ENCODE measurements around the gene SIK3. TPM values are rescaled to one million over a fixed set of nuclear protein-coding genes. Genes with fewer than 3 reads are reported as not detected.

SIK3 gene
- total RNA-seq, 1 experiment from 2014 or later, result 34.4 TPM

DNA sequence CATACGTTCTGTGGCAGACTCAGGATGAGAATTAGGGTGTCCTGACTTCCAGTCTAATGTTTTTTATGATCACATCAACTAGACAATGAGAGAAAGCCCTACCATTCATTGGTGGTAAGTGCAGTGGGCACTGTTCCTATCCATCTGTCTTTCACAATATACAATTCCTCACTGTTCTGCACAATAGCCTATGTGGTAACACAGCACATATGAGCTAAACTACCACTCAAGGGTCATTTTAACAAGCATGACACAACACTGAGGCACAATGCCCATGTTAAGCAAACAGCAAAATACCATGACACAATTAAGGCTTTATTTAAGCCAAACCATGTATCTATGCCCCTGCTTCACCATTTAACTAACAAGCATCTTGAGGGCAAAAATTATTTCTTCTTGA, 52.3 kb downstream of the SIK3 start (continued):
- TF ChIP-seq, protein P1, sequence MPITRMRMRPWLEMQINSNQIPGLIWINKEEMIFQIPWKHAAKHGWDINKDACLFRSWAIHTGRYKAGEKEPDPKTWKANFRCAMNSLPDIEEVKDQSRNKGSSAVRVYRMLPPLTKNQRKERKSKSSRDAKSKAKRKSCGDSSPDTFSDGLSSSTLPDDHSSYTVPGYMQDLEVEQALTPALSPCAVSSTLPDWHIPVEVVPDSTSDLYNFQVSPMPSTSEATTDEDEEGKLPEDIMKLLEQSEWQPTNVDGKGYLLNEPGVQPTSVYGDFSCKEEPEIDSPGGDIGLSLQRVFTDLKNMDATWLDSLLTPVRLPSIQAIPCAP (CRISPR knock-in tag; IDR thresholded peaks at IDR 0.05), result no peak
- TF ChIP-seq KAT7 (CRISPR knock-in tag; IDR thresholded peaks at IDR 0.05; ENCODE audit: borderline replicate concordance) (no peak), EMX1 (CRISPR knock-in tag; IDR thresholded peaks at IDR 0.05) (no peak), ZNF423 (CRISPR knock-in tag; IDR thresholded peaks at IDR 0.05) (no peak), ZNF232 (CRISPR knock-in tag; IDR thresholded peaks at IDR 0.05) (no peak), PRRX2 (CRISPR knock-in tag; IDR thresholded peaks at IDR 0.05) (no peak), RORB (CRISPR knock-in tag; IDR thresholded peaks at IDR 0.05) (no peak), NR3C1 (CRISPR knock-in tag; conservative IDR thresholded peaks at IDR 0.05; ENCODE audit: low read depth) (no peak), GABPB1 (CRISPR knock-in tag; IDR thresholded peaks at IDR 0.05) (no peak), MYBL2 (CRISPR knock-in tag; IDR thresholded peaks at IDR 0.05) (no peak)
- TF ChIP-seq, protein P2, sequence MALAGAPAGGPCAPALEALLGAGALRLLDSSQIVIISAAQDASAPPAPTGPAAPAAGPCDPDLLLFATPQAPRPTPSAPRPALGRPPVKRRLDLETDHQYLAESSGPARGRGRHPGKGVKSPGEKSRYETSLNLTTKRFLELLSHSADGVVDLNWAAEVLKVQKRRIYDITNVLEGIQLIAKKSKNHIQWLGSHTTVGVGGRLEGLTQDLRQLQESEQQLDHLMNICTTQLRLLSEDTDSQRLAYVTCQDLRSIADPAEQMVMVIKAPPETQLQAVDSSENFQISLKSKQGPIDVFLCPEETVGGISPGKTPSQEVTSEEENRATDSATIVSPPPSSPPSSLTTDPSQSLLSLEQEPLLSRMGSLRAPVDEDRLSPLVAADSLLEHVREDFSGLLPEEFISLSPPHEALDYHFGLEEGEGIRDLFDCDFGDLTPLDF (CRISPR knock-in tag; IDR thresholded peaks at IDR 0.05), result no peak
- TF ChIP-seq, protein P3, sequence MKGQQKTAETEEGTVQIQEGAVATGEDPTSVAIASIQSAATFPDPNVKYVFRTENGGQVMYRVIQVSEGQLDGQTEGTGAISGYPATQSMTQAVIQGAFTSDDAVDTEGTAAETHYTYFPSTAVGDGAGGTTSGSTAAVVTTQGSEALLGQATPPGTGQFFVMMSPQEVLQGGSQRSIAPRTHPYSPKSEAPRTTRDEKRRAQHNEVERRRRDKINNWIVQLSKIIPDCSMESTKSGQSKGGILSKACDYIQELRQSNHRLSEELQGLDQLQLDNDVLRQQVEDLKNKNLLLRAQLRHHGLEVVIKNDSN (CRISPR knock-in tag; IDR thresholded peaks at IDR 0.05), result no peak
- TF ChIP-seq, protein P4, sequence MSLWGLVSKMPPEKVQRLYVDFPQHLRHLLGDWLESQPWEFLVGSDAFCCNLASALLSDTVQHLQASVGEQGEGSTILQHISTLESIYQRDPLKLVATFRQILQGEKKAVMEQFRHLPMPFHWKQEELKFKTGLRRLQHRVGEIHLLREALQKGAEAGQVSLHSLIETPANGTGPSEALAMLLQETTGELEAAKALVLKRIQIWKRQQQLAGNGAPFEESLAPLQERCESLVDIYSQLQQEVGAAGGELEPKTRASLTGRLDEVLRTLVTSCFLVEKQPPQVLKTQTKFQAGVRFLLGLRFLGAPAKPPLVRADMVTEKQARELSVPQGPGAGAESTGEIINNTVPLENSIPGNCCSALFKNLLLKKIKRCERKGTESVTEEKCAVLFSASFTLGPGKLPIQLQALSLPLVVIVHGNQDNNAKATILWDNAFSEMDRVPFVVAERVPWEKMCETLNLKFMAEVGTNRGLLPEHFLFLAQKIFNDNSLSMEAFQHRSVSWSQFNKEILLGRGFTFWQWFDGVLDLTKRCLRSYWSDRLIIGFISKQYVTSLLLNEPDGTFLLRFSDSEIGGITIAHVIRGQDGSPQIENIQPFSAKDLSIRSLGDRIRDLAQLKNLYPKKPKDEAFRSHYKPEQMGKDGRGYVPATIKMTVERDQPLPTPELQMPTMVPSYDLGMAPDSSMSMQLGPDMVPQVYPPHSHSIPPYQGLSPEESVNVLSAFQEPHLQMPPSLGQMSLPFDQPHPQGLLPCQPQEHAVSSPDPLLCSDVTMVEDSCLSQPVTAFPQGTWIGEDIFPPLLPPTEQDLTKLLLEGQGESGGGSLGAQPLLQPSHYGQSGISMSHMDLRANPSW (CRISPR knock-in tag; conservative IDR thresholded peaks at IDR 0.05; ENCODE audit: low read depth), result no peak
- TF ChIP-seq, protein P5, sequence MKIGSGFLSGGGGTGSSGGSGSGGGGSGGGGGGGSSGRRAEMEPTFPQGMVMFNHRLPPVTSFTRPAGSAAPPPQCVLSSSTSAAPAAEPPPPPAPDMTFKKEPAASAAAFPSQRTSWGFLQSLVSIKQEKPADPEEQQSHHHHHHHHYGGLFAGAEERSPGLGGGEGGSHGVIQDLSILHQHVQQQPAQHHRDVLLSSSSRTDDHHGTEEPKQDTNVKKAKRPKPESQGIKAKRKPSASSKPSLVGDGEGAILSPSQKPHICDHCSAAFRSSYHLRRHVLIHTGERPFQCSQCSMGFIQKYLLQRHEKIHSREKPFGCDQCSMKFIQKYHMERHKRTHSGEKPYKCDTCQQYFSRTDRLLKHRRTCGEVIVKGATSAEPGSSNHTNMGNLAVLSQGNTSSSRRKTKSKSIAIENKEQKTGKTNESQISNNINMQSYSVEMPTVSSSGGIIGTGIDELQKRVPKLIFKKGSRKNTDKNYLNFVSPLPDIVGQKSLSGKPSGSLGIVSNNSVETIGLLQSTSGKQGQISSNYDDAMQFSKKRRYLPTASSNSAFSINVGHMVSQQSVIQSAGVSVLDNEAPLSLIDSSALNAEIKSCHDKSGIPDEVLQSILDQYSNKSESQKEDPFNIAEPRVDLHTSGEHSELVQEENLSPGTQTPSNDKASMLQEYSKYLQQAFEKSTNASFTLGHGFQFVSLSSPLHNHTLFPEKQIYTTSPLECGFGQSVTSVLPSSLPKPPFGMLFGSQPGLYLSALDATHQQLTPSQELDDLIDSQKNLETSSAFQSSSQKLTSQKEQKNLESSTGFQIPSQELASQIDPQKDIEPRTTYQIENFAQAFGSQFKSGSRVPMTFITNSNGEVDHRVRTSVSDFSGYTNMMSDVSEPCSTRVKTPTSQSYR (CRISPR knock-in tag; IDR thresholded peaks at IDR 0.05), result no peak
- TF ChIP-seq, protein P6, sequence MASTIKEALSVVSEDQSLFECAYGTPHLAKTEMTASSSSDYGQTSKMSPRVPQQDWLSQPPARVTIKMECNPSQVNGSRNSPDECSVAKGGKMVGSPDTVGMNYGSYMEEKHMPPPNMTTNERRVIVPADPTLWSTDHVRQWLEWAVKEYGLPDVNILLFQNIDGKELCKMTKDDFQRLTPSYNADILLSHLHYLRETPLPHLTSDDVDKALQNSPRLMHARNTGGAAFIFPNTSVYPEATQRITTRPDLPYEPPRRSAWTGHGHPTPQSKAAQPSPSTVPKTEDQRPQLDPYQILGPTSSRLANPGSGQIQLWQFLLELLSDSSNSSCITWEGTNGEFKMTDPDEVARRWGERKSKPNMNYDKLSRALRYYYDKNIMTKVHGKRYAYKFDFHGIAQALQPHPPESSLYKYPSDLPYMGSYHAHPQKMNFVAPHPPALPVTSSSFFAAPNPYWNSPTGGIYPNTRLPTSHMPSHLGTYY (CRISPR knock-in tag; IDR thresholded peaks at IDR 0.05), result no peak

DNA sequence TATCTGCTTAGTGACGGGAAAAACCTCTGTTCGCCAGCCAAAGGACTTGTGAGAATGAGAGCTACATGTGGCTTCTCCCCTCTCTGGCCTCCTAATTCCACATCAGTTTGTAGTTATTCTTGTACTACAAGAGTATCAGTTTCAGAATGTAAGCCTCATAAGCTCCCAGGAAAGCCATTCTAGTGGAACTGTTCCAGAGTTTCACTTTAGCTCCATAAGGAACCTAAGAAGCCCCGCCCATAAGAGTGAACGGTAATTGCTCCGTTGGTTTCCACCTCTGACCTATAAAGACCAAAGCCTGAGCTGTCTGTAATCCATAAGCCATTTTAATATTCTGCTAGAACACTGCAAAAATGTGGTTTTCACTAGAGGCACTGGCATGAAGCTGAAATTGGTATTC, 53.0 kb downstream of the SIK3 start:
- peaks cover 14% of the 10 kb centered on the region for H3K4me1 Mint-ChIP-seq
- no peak overlapping the region for H3K4me3 Mint-ChIP-seq
- no peaks in the 10 kb centered on the region for H3K36me3 Mint-ChIP-seq
- ChIA-PET POLR2A (no interaction called here), CTCF (interaction anchor here (0.7 to 1.4 kb wide), 3 partner anchors 20 to 210 kb away, joined by 3 read pairs; partner anchors contain the start of gene SIK3)
- ATAC-seq (no peak), DNase-seq (ENCODE audit: low spot score) (no peak)
- TF ChIP-seq, protein P7, sequence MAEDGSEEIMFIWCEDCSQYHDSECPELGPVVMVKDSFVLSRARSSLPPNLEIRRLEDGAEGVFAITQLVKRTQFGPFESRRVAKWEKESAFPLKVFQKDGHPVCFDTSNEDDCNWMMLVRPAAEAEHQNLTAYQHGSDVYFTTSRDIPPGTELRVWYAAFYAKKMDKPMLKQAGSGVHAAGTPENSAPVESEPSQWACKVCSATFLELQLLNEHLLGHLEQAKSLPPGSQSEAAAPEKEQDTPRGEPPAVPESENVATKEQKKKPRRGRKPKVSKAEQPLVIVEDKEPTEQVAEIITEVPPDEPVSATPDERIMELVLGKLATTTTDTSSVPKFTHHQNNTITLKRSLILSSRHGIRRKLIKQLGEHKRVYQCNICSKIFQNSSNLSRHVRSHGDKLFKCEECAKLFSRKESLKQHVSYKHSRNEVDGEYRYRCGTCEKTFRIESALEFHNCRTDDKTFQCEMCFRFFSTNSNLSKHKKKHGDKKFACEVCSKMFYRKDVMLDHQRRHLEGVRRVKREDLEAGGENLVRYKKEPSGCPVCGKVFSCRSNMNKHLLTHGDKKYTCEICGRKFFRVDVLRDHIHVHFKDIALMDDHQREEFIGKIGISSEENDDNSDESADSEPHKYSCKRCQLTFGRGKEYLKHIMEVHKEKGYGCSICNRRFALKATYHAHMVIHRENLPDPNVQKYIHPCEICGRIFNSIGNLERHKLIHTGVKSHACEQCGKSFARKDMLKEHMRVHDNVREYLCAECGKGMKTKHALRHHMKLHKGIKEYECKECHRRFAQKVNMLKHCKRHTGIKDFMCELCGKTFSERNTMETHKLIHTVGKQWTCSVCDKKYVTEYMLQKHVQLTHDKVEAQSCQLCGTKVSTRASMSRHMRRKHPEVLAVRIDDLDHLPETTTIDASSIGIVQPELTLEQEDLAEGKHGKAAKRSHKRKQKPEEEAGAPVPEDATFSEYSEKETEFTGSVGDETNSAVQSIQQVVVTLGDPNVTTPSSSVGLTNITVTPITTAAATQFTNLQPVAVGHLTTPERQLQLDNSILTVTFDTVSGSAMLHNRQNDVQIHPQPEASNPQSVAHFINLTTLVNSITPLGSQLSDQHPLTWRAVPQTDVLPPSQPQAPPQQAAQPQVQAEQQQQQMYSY (CRISPR knock-in tag; IDR thresholded peaks at IDR 0.05), result peak; percentile 52; the same call in 1 of the 2 replicates
- TF ChIP-seq SOX15 (CRISPR knock-in tag; IDR thresholded peaks at IDR 0.05), result no peak
- H3K27me3 Mint-ChIP-seq (ENCODE audit: low read depth), result no peaks in the 10 kb centered on the region
- no peaks in the 10 kb centered on the region for H3K9me3 Mint-ChIP-seq
- peak overlapping the region; percentile 42; the same call in 1 of the 2 replicates for H3K27ac Mint-ChIP-seq

Data from WTC11 (cell line).